Smooth muscle cell (in vitro differentiated cells): Measurements from ENCODE around the gene HOXA5. TPM values are rescaled to one million over a fixed set of nuclear protein-coding genes. Genes with fewer than 3 reads are reported as not detected.

Experiments
- DNase-seq: peaks from one replicate; lab custom pipeline; 2025; ENCODE audit not compliant: unreplicated experiment; lab: John Stamatoyannopoulos, UW
- H2AFZ ChIP-seq: fragments of 200-600 bp; sonication (generic); 2 replicates; pipeline ENCODE4 v1.6.0; 2016; ENCODE audit warnings: antibody characterized with exemption, low read depth, mild to moderate bottlenecking
- H3F3A ChIP-seq: fragments of 200-600 bp; sonication (generic); 2 replicates; pipeline ENCODE4 v1.6.0; 2017; ENCODE audit warnings: antibody characterized with exemption, low read depth
- H3K27ac ChIP-seq: fragments of 200-600 bp; sonication (generic); 2 replicates; pipeline ENCODE4 v1.5.1; 2016; ENCODE audit warnings: low read depth, mild to moderate bottlenecking
- H3K27me3 ChIP-seq: fragments of 200-600 bp; sonication (generic); 2 replicates; pipeline ENCODE4 v1.6.1; 2016; ENCODE audit warnings: low read depth, mild to moderate bottlenecking
- H3K36me3 ChIP-seq: fragments of 200-600 bp; sonication (generic); 2 replicates; pipeline ENCODE4 v1.5.1; 2016; ENCODE audit warnings: low read depth
- H3K4me1 ChIP-seq: fragments of 200-600 bp; sonication (generic); 2 replicates; pipeline ENCODE4 v1.5.1; 2016; ENCODE audit warnings: low read depth
- H3K4me2 ChIP-seq: fragments of 200-600 bp; sonication (generic); 2 replicates; pipeline ENCODE4 v1.6.0; 2016; ENCODE audit warnings: mild to moderate bottlenecking
- H3K4me3 ChIP-seq: fragments of 200-600 bp; sonication (generic); 2 replicates; pipeline ENCODE4 v1.5.1; 2016; ENCODE audit warnings: mild to moderate bottlenecking
- H3K79me2 ChIP-seq: fragments of 200-600 bp; sonication (generic); 2 replicates; pipeline ENCODE4 v1.6.0; 2016; ENCODE audit warnings: low read depth, mild to moderate bottlenecking
- H3K9ac ChIP-seq: fragments of 200-600 bp; sonication (generic); 2 replicates; pipeline ENCODE4 v1.6.0; 2016; ENCODE audit warnings: low read depth
- H3K9me3 ChIP-seq: fragments of 200-600 bp; sonication (generic); replicated peaks from 2 replicates; pipeline ENCODE4 v1.5.1; 2016; ENCODE audit warnings: low read depth
- H4K20me1 ChIP-seq: fragments of 200-600 bp; sonication (generic); 2 replicates; pipeline ENCODE4 v1.6.0; 2016; ENCODE audit warnings: low read depth
- CTCF ChIP-seq: fragments of 200-600 bp; sonication (generic); IDR thresholded peaks from 2 replicates; pipeline ENCODE4 v1.5.1; 2017; ENCODE audit warnings: borderline replicate concordance, mild to moderate bottlenecking, antibody characterized with exemption; ENCODE audit not compliant: insufficient read depth, poor library complexity, severe bottlenecking
- WGBS: methylation state at CpG from one replicate; pipeline ENCODE4 v1.1.7; 2016; ENCODE audit warnings: low lambda C conversion rate; 5-methylcytosine and 5-hydroxymethylcytosine counted together
- polyA plus RNA-seq: library from polyadenylated mRNA; unstranded; fragments of >200 nt; fragmentation: Nextera tagmentation; extraction: Ambion mirVana; gene quantifications from 2 replicates; pipeline ENCODE4 v1.2.1, GENCODE V29; 2016
- total RNA-seq: library from RNA; depleted of rRNA; stranded (reverse); fragments of >200 nt; gene quantifications from 2 replicates; pipeline ENCODE4 v1.2.3, GENCODE V29; 2014

HOXA5 gene
- total and polyA plus RNA-seq, 2 experiments from 2014 or later, result 0.98 to 2.1 TPM

- TF ChIP-seq CTCF, result no peak
- no peaks in the 10 kb centered on the region for H4K20me1 ChIP-seq
- no peaks in the 10 kb centered on the region for H3K79me2 ChIP-seq
- H3K4me1 ChIP-seq, result peaks cover 4% of the 10 kb centered on the region
- no peaks in the 10 kb centered on the region for H3F3A ChIP-seq
- no peak for DNase-seq
- H3K9ac ChIP-seq, result no peak overlapping the region
- H3K27me3 ChIP-seq, result peaks cover 99% of the 10 kb centered on the region
- H2AFZ ChIP-seq, result no peak overlapping the region
- H3K9me3 ChIP-seq, result no peaks in the 10 kb centered on the region
- H3K27ac ChIP-seq, result no peak overlapping the region
- H3K36me3 ChIP-seq, result no peaks in the 10 kb centered on the region
- H3K4me3 ChIP-seq, result peak overlapping the region; percentile 32
- 21% methylated on average over 28 of the region's 28 CpGs for WGBS
- H3K4me2 ChIP-seq, result peak overlapping the region; percentile 74
These were observed 4.7 kb upstream of the HOXA5 start for GRCh38 chr7:27148031-27148755.

- Histone ChIP-seq H3K4me2 (peak within 1 kb of the TSS; percentile 74), H3F3A (no peaks in the 10 kb centered on the region), H2AFZ (no peak within 1 kb of the TSS), H3K4me3 (peak within 1 kb of the TSS; percentile 32), H3K27me3 (peaks cover 99% of the 10 kb centered on the region), H3K79me2 (no peaks in the 10 kb centered on the region), H3K27ac (no peak within 1 kb of the TSS), H3K4me1 (peaks cover 7% of the 10 kb centered on the region), H3K9me3 (no peaks in the 10 kb centered on the region), H3K36me3 (no peaks in the 10 kb centered on the region), H3K9ac (no peak within 1 kb of the TSS), H4K20me1 (no peaks in the 10 kb centered on the region)
- no peak for TF ChIP-seq CTCF
- no peak for DNase-seq
- 24% methylated on average over 58 of the region's 63 CpGs for WGBS
These were observed 3.9 kb upstream of the HOXA5 start, which contains the start of gene HOXA6 for GRCh38 chr7:27147199-27148030. HOXA6 (minus strand) TSS chr7:27147774; CDS start chr7:27147749, 25 bp downstream.

- no peak for DNase-seq
- Histone ChIP-seq H3K36me3 (no peaks in the 10 kb centered on the region), H3F3A (no peaks in the 10 kb centered on the region), H2AFZ (no peak overlapping the region), H3K27me3 (peaks cover 99% of the 10 kb centered on the region), H3K9ac (no peak overlapping the region), H3K27ac (no peak overlapping the region), H3K9me3 (no peaks in the 10 kb centered on the region), H3K4me2 (no peak overlapping the region), H4K20me1 (no peaks in the 10 kb centered on the region), H3K4me1 (peaks cover 7% of the 10 kb centered on the region), H3K79me2 (no peaks in the 10 kb centered on the region), H3K4me3 (no peak overlapping the region)
- TF ChIP-seq CTCF, result no peak
- 66% methylated on average over 5 of the region's 5 CpGs for WGBS
These were observed 3.2 kb upstream of the HOXA5 start for GRCh38 chr7:27146491-27147198.
